Memory B cell (primary cell): ENCODE results near the gene GRK5.
A peak's percentile ranks its signal among the peaks of the same experiment; 100 is the strongest.
"Not testable (repeated sequence)": the region's sequence is repeated elsewhere in the genome, so short reads cannot be mapped to it uniquely, and the experiment has no call there.

Source experiments
- ATAC-seq: fragments of 150-1000 bp; cut with Tn5 transposase; 2 replicates; pipeline ENCODE4 v1.10.0; 2021; ENCODE audit warnings: low read depth, mild to moderate bottlenecking, moderate library complexity
- DNase-seq, 2 donors: peaks; one replicate each; pipeline ENCODE4 v3.0.0; 2022; ENCODE audit warnings: low spot score in 2 of 2
- H3K27ac Mint-ChIP-seq: one replicate; pipeline ENCODE4 v1.8.0; 2022; ENCODE audit warnings: mild to moderate bottlenecking, moderate library complexity, mixed read lengths
- H3K27me3 Mint-ChIP-seq: one replicate; pipeline ENCODE4 v1.8.0; 2022; ENCODE audit warnings: mixed read lengths
- H3K36me3 Mint-ChIP-seq: one replicate; pipeline ENCODE4 v1.8.0; 2022; ENCODE audit warnings: mild to moderate bottlenecking, mixed read lengths
- H3K4me1 Mint-ChIP-seq: one replicate; pipeline ENCODE4 v1.8.0; 2022; ENCODE audit warnings: mixed read lengths
- H3K4me3 Mint-ChIP-seq: one replicate; pipeline ENCODE4 v1.8.0; 2022; ENCODE audit warnings: mild to moderate bottlenecking, moderate library complexity, mixed read lengths
- H3K9me3 Mint-ChIP-seq: one replicate; pipeline ENCODE4 v1.8.0; 2022; ENCODE audit warnings: mixed read lengths

GRK5 gene

GRCh38 chr10:119462773-119463172 is 255.4 kb downstream of the GRK5 start:
- DNase-seq (no peak), ATAC-seq (no peak)
- Mint-ChIP-seq H3K36me3 (peaks cover 6% of the 10 kb centered on the region), H3K4me1 (peaks cover 25% of the 10 kb centered on the region), H3K4me3 (no peak overlapping the region), H3K27ac (no peak overlapping the region), H3K27me3 (peaks cover 6% of the 10 kb centered on the region), H3K9me3 (peaks cover 2% of the 10 kb centered on the region)

DNA sequence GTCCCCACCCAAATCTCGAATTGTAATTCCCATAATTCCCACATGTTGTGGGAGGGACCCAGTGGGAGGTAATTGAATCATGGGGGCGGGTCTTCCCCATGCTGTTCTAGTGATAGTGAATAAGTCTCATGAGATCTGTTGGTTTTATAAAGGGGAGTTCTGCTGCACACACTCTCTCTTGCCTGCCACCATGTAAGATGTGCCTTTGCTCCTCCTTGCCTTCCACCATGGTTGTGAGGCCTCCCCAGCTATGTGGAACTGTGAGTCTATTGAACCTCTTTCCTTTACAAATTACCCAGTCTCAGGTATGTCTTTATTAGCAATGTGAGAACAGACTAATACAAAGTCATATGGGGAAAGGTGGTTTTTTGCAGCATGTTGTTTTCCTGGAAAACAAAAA is 255.8 kb downstream of the GRK5 start:
- ATAC-seq, H3K27ac Mint-ChIP-seq, H3K36me3 Mint-ChIP-seq, DNase-seq, H3K27me3 Mint-ChIP-seq, H3K4me3 Mint-ChIP-seq, H3K9me3 Mint-ChIP-seq: not testable (repeated sequence)
- peaks cover 25% of the 10 kb centered on the region for H3K4me1 Mint-ChIP-seq

DNA sequence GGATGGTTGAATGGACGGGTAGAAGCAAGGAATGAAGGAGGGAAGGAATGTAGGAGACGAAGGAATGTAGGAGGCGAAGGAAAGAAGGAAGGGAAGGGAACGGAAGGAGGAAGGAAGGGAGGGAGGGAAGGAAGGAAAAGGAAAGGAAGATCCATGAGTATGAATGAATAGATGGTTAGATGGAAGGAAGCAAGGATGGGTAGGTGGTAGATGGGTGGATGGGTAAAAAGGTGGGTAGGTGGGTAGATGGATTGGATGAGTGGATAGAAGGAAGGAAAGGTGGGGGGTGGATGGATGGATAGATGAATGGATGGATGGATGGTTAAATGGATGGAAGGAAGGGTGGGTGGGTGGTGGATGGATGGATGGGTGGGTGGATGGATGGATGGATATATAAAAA is 257.7 kb downstream of the GRK5 start:
- H3K36me3 Mint-ChIP-seq: peaks cover 2% of the 10 kb centered on the region
- no peak overlapping the region for H3K27ac Mint-ChIP-seq
- H3K27me3 Mint-ChIP-seq: peaks cover 6% of the 10 kb centered on the region
- H3K4me3 Mint-ChIP-seq: no peak overlapping the region
- H3K4me1 Mint-ChIP-seq: peaks cover 25% of the 10 kb centered on the region
- ATAC-seq (no peak), DNase-seq (no peak)
- peaks cover 2% of the 10 kb centered on the region for H3K9me3 Mint-ChIP-seq

GRCh38 chr10:119466076-119466475 is 258.7 kb downstream of the GRK5 start:
- Mint-ChIP-seq H3K27me3 (peaks cover 6% of the 10 kb centered on the region), H3K4me1 (peaks cover 24% of the 10 kb centered on the region), H3K36me3 (peaks cover 2% of the 10 kb centered on the region), H3K27ac (no peak overlapping the region), H3K4me3 (no peak overlapping the region), H3K9me3 (peaks cover 2% of the 10 kb centered on the region)
- ATAC-seq (no peak), DNase-seq (no peak)

DNA sequence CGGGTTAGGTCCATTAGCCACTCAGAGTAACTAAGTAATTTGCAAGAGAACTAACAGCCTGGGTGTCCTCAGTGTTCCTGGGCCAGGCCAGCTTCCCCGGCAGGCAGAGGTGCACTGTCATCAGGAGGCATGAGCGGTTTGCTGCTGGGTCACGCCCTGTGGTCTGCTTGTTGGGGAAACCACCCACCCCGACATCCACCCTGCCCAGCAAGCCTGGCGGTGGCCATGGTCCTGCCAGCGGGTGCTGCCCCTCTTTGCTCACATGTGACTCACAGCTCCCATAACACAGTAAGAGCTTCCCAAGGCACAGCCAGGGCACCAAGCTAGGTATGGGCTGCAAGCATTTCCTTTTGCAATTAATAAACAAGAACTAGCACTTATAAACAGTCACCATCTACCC is 259.3 kb downstream of the GRK5 start:
- peak; percentile 64 for ATAC-seq
- Mint-ChIP-seq H3K4me3 (no peak overlapping the region), H3K36me3 (peaks cover 2% of the 10 kb centered on the region), H3K4me1 (peaks cover 22% of the 10 kb centered on the region), H3K27me3 (peaks cover 6% of the 10 kb centered on the region), H3K9me3 (peaks cover 4% of the 10 kb centered on the region), H3K27ac (no peak overlapping the region)
- DNase-seq: no peak

DNA sequence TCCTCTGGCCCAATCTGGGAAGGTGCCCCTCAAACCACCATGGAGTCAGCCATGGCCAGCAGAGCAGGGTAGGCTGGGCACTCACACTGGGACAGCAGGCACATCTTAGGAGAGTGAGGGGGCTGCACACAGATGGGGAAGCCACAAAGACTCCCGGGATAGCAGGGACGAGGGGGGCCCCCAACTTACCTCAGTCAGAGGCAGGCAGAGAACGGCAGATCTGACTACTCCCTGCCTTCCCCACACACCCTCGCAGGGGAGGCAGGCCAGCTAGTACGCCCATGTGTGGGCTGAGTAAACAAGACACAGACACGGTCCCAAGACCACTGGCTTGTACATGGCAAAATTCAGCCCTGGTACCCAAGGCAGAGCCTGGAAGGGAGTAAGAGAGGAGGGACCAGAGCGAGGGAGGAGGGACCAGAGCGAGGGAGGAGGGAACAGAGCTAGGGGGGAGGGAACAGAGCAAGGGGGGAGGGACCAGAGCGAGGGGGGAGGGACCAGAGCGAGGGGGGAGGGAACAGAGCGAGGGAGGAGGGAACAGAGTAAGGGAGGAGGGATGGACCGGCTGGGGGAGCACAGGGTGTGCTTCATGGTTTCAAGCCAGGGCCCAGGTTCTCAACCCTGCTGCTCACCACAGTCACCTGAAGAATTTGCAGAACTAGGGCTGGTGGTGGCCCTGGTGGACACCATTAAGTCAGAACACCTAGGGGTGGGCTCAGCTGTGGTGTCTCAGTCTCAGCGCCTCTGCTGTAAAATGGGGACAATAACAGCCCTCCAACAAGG is 261.4 kb downstream of the GRK5 start:
- peaks cover 6% of the 10 kb centered on the region for H3K27me3 Mint-ChIP-seq

DNA sequence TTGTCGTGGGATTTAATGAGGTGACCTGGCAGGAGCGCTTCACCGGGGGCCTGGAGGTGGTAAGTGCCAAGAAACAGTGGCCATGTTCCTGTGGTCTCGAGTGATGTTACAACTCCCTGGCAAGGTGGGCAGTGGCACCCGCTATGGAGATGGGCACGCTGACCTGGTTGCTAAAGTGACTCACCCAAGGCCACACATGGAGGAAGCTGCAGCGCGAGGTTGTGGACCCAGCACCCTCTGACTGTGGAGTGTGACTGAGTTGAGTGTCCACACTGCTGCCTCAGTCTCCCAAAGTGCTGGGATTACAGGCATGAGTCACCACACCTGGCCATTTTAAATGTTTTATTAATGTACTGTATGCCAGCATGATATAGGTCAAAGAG is 261.9 kb downstream of the GRK5 start:
- H3K36me3 Mint-ChIP-seq: no peaks in the 10 kb centered on the region
- H3K27ac Mint-ChIP-seq: no peak overlapping the region
- no peak for DNase-seq
- H3K27me3 Mint-ChIP-seq: peaks cover 6% of the 10 kb centered on the region
- no peak overlapping the region for H3K4me3 Mint-ChIP-seq
- no peak for ATAC-seq
- H3K4me1 Mint-ChIP-seq: peaks cover 16% of the 10 kb centered on the region
- peaks cover 4% of the 10 kb centered on the region for H3K9me3 Mint-ChIP-seq

More for the DNA sequence above, 261.4 kb downstream of the GRK5 start:
- Mint-ChIP-seq H3K36me3 (no peaks in the 10 kb centered on the region), H3K4me3 (no peak overlapping the region), H3K9me3 (peaks cover 2% of the 10 kb centered on the region), H3K4me1 (peaks cover 16% of the 10 kb centered on the region), H3K27ac (no peak overlapping the region)
- ATAC-seq (no peak), DNase-seq (no peak)

DNA sequence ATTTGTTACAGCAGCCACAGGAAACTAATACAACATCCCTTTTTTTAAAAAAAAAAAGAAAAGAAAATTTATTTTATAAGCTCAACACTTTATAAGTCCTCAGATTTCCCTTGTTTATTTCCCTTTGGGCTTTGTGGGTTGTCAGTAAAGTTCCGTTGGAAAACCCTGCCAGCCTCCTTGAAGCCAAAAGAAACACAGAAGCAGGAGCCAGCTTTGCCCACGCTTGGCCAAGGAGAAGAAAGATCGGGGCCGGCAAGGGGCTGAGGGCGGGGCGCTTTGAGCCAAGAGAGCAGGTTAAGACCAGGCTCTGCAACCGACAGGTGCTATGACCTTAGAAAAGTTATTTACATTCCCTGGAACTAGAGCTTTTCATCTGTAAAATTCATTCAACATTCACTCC is 262.5 kb downstream of the GRK5 start:
- no peak overlapping the region for H3K27ac Mint-ChIP-seq
- ATAC-seq: no peak
- H3K4me3 Mint-ChIP-seq: no peak overlapping the region
- peaks cover 15% of the 10 kb centered on the region for H3K4me1 Mint-ChIP-seq
- H3K27me3 Mint-ChIP-seq: peaks cover 6% of the 10 kb centered on the region
- H3K9me3 Mint-ChIP-seq: peaks cover 4% of the 10 kb centered on the region
- DNase-seq: no peak
- no peaks in the 10 kb centered on the region for H3K36me3 Mint-ChIP-seq

DNA sequence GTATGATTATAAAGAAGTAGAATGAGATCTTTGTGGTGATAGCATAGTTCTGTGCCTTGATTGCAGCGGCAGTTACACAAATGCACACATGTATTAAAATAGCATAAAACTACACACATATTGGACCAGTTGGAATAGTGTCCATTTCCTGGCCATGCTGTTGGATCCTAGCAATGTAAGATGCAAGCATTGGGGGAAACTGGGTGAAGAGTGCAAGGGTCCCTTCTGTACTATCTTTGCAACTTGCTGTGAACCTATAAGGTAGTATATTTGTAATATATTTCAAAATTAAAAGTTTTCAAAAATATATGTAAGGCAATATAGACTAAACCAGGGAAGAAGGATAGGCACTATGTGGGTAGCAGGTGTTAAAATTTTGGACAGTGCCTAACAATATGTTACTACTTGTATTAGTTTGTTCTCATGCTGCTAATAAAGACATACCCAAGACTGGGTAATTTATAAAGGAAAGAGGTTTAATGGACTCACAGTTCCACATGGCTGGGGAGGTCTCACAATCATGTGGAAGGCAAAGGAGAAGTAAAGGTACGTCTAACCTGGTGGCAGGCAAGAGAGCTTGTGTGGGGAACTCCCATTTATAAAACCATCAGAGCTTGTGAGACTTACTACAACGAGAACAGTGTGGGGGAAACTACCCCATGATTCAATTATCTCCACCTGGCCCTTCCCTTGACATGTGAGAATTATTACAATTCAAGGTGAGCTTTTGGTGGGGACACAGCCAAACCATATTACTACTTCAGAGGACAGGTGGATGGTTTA is 263.7 kb downstream of the GRK5 start:
- peak; percentile 79 for ATAC-seq
- Mint-ChIP-seq H3K4me1 (peaks cover 9% of the 10 kb centered on the region), H3K36me3 (no peaks in the 10 kb centered on the region), H3K27me3 (no peaks in the 10 kb centered on the region), H3K4me3 (no peak overlapping the region), H3K9me3 (peaks cover 4% of the 10 kb centered on the region), H3K27ac (no peak overlapping the region)
- no peak for DNase-seq

DNA sequence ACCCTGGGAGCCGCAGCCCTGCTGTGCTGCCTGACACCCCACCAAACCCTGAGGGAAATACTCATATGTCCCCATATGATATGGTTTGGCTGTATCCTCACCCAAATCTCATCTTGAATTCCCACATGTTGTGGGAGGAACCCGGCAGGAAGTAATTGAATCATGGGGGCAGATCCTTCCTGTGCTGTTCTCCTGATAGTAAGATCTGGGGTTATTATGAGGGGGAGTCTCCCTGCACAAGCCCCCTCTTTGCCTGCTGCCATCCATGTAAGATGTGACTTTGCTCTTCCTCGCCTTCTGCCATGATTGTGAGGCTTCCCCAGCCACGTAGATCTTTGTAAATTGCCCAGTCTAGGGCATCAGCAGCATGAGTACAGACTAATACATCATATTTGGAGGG is 266.4 kb downstream of the GRK5 start:
- ATAC-seq (no peak), DNase-seq (no peak)
- Mint-ChIP-seq H3K27me3 (no peaks in the 10 kb centered on the region), H3K4me3 (no peak overlapping the region), H3K36me3 (no peaks in the 10 kb centered on the region), H3K27ac (no peak overlapping the region), H3K9me3 (peaks cover 4% of the 10 kb centered on the region), H3K4me1 (peaks cover 23% of the 10 kb centered on the region)

DNA sequence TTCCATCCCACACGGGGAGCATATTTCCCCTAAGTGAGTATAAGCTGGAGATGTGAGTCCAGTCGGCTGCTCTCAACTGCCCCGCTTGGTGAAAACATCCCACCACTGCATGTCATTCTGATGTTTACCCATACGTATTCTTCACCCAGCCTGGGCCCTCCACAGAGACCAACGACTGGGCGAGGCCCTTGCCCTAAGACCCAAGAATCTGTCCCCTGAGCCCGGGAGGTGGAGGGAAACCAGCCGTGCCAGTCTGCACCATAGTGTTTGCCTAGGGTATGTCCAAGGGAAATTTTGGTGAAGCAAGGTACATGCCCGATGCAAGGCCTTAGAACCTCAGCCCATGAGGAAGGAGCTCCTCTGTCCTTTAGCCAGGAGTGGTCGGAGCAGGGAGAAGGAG is 267.2 kb downstream of the GRK5 start:
- Mint-ChIP-seq H3K27me3 (no peaks in the 10 kb centered on the region), H3K9me3 (peaks cover 4% of the 10 kb centered on the region), H3K4me3 (no peak overlapping the region), H3K27ac (no peak overlapping the region), H3K36me3 (no peaks in the 10 kb centered on the region), H3K4me1 (peaks cover 28% of the 10 kb centered on the region)
- DNase-seq (no peak), ATAC-seq (no peak)

DNA sequence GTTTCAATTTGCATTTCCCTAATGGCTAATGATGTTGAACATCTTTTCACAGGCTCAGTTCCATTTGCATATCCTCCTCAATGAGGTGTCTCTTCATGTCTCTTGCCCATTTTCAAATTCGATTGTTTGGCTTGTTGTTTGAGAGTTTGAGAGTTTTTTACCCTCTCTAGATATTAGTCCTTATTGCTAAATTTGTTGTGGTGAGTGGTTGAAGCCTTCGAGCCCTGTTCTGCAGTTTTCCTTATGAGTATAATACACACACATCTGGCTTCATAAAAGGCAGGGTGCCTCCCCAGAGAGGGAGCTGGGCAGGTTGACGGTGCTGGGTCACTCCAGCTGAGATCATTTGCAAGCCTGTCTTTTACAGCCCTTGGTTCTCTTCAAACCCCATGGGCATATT is 270.1 kb downstream of the GRK5 start:
- peak; percentile 56 for ATAC-seq

DNA sequence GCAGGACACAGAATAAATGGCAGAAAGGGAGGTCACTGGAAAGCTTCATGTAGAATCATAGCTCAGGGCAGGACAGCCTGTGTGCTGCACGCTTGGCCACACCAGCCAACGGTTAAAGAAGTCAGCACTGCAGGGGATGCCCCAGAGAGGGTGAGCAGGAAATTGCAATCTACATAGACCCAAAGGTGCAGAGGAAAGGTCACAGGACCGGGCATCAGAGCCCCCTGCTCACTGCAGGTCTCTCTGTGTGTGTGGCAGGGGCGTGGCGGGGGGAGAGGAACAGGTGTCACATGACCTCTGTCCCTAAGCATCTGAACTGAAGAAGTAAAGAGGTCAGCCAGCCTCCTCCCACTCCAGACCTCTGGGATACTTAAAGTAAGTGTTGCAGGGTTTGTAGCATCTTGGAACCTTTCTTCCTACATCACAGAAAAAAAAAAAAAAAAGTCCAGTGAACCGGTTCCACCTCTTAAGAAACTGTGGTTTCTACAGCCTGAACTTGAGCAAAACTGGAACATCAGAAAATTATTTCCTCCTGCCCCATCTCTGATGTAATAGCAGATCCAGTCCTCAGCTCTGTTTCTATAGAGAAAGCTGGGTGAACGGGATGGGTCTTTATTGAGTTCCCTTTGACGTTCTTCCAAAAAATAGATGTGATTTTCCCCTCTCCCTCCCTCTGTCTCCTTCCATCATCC is 270.9 kb downstream of the GRK5 start:
- H3K27me3 Mint-ChIP-seq: peaks cover 1% of the 10 kb centered on the region
- H3K9me3 Mint-ChIP-seq: peaks cover 4% of the 10 kb centered on the region
- H3K4me1 Mint-ChIP-seq: peaks cover 22% of the 10 kb centered on the region
- peak overlapping the region; percentile 71 for H3K27ac Mint-ChIP-seq
- ATAC-seq (peak; percentile 91), DNase-seq (peak; percentile 25 to 44)
- peak overlapping the region; percentile 67 for H3K4me3 Mint-ChIP-seq
- H3K36me3 Mint-ChIP-seq: no peaks in the 10 kb centered on the region

More for the DNA sequence above, 270.1 kb downstream of the GRK5 start:
- peaks cover 23% of the 10 kb centered on the region for H3K4me1 Mint-ChIP-seq
- H3K4me3 Mint-ChIP-seq: peak overlapping the region; percentile 67
- peak in 1 of 2 donors; percentile 16 for DNase-seq
- peaks cover 2% of the 10 kb centered on the region for H3K9me3 Mint-ChIP-seq
- no peaks in the 10 kb centered on the region for H3K27me3 Mint-ChIP-seq
- H3K27ac Mint-ChIP-seq: peak overlapping the region; percentile 71
- H3K36me3 Mint-ChIP-seq: no peaks in the 10 kb centered on the region

- DNase-seq (no peak), ATAC-seq (peak; percentile 9)
- Mint-ChIP-seq H3K9me3 (peaks cover 4% of the 10 kb centered on the region), H3K27ac (peak overlapping the region; percentile 71), H3K4me1 (peaks cover 22% of the 10 kb centered on the region), H3K4me3 (peak overlapping the region; percentile 11), H3K36me3 (no peaks in the 10 kb centered on the region), H3K27me3 (peaks cover 1% of the 10 kb centered on the region)
Observed at GRCh38 chr10:119478811-119479341, 271.5 kb downstream of the GRK5 start.
